Epithelial cell of proximal tubule (primary cell): Measurements from ENCODE around the gene PNLIPRP2. TPM values are rescaled to one million over a fixed set of nuclear protein-coding genes. Genes with fewer than 3 reads are reported as not detected.

Experiments
- DNase-seq: peaks from one replicate; pipeline ENCODE4 v3.0.0-alpha.2; 2011; ENCODE audit warnings: low read depth
- H3K4me3 ChIP-seq: 2 replicates; pipeline ENCODE4 v1.5.1; 2011; ENCODE audit warnings: low read depth, mild to moderate bottlenecking, low read length
- total RNA-seq: library from RNA; depleted of rRNA; stranded (reverse); fragments of >200 nt; gene quantifications from 2 replicates; pipeline ENCODE4 v1.2.3, GENCODE V29; 2015
- TF ChIP-seq, protein P1 (sequence below): conservative IDR thresholded peaks from 2 replicates; pipeline ENCODE4 v1.5.1; 2012; ENCODE audit warnings: low read depth, mild to moderate bottlenecking, low read length

The PNLIPRP2 gene
- total RNA-seq, 1 donor from 2014 or later, result not detected

DNA sequence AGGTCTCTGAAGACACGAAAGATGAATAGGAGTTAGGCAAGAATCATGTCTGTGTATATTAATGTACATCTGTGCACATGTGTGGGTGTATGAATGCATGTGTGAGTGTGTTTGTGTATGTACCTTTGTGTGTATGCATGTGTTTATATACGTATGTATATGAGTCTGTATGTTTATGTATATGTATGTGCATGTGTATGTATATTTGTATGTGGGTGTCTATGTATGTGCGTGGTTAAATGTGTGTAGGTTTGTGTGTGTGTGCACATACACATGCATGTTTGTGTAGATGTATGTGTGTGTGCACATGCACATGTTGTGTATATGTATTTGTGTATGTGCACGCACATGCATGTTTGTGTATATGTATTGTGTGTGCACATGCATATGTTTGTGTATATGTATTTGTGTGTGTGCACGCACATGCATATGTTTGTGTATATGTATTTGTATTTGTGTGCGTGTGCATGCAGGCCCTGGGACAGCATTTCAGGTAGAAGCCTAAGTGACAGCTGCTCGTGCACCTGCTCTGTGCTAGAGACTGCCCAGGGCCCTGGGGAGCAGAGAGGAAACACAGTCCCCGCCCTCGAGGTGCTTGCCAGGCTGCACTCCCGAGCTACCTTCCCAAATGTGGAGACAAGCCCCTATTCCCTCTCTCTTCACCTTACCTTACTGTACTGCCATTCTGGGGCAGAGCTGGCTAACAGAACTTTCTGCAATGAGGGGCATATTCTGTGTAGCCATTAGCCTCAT lies 17.9 kb upstream of the PNLIPRP2 start:
- DNase-seq, result no peak
- TF ChIP-seq, protein P1, sequence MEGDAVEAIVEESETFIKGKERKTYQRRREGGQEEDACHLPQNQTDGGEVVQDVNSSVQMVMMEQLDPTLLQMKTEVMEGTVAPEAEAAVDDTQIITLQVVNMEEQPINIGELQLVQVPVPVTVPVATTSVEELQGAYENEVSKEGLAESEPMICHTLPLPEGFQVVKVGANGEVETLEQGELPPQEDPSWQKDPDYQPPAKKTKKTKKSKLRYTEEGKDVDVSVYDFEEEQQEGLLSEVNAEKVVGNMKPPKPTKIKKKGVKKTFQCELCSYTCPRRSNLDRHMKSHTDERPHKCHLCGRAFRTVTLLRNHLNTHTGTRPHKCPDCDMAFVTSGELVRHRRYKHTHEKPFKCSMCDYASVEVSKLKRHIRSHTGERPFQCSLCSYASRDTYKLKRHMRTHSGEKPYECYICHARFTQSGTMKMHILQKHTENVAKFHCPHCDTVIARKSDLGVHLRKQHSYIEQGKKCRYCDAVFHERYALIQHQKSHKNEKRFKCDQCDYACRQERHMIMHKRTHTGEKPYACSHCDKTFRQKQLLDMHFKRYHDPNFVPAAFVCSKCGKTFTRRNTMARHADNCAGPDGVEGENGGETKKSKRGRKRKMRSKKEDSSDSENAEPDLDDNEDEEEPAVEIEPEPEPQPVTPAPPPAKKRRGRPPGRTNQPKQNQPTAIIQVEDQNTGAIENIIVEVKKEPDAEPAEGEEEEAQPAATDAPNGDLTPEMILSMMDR, result no peak
- no peak overlapping the region for H3K4me3 ChIP-seq

GRCh38 chr10:116606061-116606483 lies 14.7 kb upstream of the PNLIPRP2 start:
- DNase-seq, result no peak
- no peak overlapping the region for H3K4me3 ChIP-seq
- TF ChIP-seq, protein P1, result no peak

GRCh38 chr10:116607336-116607735 lies 13.4 kb upstream of the PNLIPRP2 start:
- H3K4me3 ChIP-seq, result no peak overlapping the region
- TF ChIP-seq, protein P1, result no peak
- no peak for DNase-seq

DNA sequence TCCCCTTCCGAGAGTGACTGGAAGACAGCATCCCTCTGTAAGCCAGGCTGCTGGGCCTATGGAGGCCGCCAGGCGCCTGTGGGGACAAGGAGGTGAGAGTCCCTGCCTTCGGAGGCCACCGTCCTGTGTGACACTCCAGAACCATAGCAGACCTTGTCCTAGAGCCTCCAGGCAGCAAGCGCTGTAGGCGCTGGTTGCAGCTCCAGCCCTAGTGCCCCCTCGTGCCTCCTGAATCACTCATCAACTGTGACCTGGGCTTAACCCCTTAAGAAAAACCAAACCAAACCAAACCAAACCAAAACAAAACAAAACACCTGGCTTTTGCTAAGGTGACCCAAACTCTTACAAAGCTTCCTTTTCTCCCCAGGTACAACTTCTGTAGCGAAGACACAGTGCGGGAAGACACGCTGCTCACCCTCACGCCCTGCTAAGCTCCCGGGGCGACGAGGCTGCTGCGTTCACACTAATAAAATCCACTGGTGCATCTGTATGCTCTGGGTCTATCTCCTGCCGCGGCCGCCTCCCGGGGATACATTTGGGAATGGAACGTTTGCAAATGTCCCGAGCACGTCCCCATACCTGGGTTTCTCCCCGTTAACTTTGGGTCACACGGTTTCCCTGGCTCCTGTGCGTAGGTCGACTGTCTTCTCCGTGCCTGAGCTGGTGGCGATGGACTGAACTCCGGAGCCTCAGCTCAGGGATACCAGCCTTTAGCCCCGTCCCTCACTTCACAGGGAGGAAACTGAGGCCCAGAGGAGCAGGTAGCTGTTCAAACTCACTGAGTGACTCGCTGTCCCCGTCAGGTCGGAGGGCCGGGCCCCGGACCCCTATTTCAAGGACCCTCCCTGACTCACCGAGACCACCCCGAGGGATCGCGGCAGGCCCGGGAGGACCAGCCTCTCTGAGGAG lies 11.8 kb upstream of the PNLIPRP2 start:
- TF ChIP-seq, protein P1, result no peak
- peak overlapping the region; percentile 53 for H3K4me3 ChIP-seq
- no peak for DNase-seq

DNA sequence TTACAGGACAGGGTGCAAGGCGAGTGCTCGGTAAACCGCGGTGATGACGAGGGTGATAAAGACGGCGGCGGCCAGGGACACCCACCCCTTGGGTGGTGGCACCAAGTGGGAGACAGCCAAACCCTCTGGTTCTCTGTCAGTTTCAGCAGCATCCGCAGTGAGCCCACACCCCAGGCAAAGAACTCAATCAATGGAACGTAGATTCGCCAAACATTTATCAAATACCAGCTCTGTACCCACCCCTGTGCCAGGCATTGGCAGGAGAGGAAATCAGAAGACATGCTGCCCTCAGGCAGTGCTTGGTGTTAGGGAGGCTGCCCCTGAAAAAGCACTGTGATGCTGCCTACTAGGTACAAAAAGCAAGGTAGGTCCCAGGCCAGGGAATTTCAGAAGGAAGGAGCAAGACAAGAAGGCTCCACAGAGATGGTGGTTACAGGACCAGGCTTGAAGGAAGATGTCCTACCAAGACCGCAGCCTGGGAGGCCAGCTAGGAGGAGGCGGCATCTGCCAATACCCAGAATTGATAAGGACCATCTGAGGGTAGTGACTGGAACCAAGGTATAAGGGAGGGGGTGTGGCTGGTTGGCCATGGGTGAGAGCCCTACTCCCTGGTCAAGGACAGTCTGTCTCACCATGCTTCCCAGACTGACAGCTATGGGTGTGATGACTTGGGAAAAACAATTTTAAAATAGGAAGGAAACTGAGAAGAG lies 10.2 kb upstream of the PNLIPRP2 start:
- no peak overlapping the region for H3K4me3 ChIP-seq
- no peak for DNase-seq
- TF ChIP-seq, protein P1, result no peak

DNA sequence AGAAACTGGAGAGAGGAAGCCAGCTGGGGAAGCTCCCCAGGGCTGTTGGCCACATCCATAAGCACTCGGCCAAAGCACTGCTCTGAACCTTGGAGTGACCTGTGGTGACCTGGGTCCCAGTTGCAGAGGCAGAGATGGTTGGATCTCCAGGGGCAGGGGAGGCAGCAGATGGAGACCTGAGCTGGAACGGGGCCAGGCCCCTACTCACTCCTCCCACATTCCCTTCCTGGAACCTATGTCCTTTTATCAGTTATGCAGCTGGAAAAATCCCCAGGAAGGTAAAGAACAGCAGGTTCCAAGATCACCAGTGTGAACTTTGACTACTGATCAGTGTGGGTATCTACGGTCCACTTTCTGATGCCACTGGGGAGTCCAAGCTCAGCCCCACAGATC lies 9.6 kb upstream of the PNLIPRP2 start:
- H3K4me3 ChIP-seq, result no peak overlapping the region
- TF ChIP-seq, protein P1, result no peak
- no peak for DNase-seq
